HepG2 (cell line): Measurements from ENCODE around the gene SNAI3. TPM values are rescaled to one million over a fixed set of nuclear protein-coding genes. Genes with fewer than 3 reads are reported as not detected.

Experiments used
- AGO2 ChIP-seq: fragments of 200-400 bp; formaldehyde crosslinking; optimal IDR thresholded peaks from 2 replicates; pipeline ENCODE3; 2017; ENCODE audit warnings: mild to moderate bottlenecking, low read depth, low read length, moderate library complexity
- DMAP1 ChIP-seq: IDR thresholded peaks from 2 replicates; pipeline ENCODE4 v1.6.1; 2016
- EHMT2 ChIP-seq: fragments of 200-600 bp; sonication (generic); IDR thresholded peaks from 2 replicates; pipeline ENCODE4 v1.7.0; 2017; ENCODE audit warnings: antibody characterized with exemption, low read depth, low read length, borderline replicate concordance
- ELF3 ChIP-seq: IDR thresholded peaks from 2 replicates; pipeline ENCODE4 v1.6.1; 2016; ENCODE audit warnings: missing genetic modification reagents, missing compliant biosample characterization
- KAT2B ChIP-seq: fragments of 150-350 bp; IDR thresholded peaks from 2 replicates; pipeline ENCODE4 v1.6.1; 2014; ENCODE audit warnings: low read depth, low read length, borderline replicate concordance
- KLF13 ChIP-seq: sonication (generic); formaldehyde crosslinking; IDR thresholded peaks from 2 replicates; pipeline ENCODE4 v1.4.0; 2020; ENCODE audit warnings: mild to moderate bottlenecking, missing genetic modification reagents
- KLF16 ChIP-seq, 2 experiments: sonication (generic) in 1 of 2; formaldehyde crosslinking in 1 of 2; IDR thresholded peaks; 2 replicates each; pipeline versions ENCODE4 v1.6.1 to v1.8.0; 2016 to 2023; ENCODE audit warnings: missing genetic modification reagents in 2 of 2, missing compliant biosample characterization in 1 of 2
- MYNN ChIP-seq: sonication (generic); formaldehyde crosslinking; IDR thresholded peaks from 2 replicates; pipeline ENCODE4 v1.4.0; 2020; ENCODE audit warnings: mild to moderate bottlenecking, low read depth, missing genetic modification reagents
- RORA ChIP-seq: sonication (generic); formaldehyde crosslinking; IDR thresholded peaks from 2 replicates; pipeline ENCODE4 v1.5.0; 2020; ENCODE audit warnings: mild to moderate bottlenecking, missing genetic modification reagents, moderate library complexity
- SATB2 ChIP-seq: sonication (generic); formaldehyde crosslinking; IDR thresholded peaks from 2 replicates; pipeline ENCODE4 v1.5.0; 2020; ENCODE audit warnings: missing genetic modification reagents
- SRF ChIP-seq: IDR thresholded peaks from 2 replicates; pipeline ENCODE4 v1.6.1; 2011; ENCODE audit warnings: mild to moderate bottlenecking, low read depth, low read length, moderate library complexity
- SSRP1 ChIP-seq: IDR thresholded peaks from 2 replicates; pipeline ENCODE4 v1.6.1; 2016; ENCODE audit warnings: control low read depth
- TRIM22 ChIP-seq: fragments of 450-650 bp; IDR thresholded peaks from 2 replicates; pipeline ENCODE4 v1.6.1; 2017
- ZC3H4 ChIP-seq: sonication (generic); formaldehyde crosslinking; IDR thresholded peaks from 2 replicates; pipeline ENCODE4 v1.4.0; 2020; ENCODE audit warnings: missing genetic modification reagents, borderline replicate concordance
- ZFP36 ChIP-seq: fragments of 150-350 bp; IDR thresholded peaks from 2 replicates; pipeline ENCODE4 v1.6.1; 2018; ENCODE audit warnings: borderline replicate concordance, low read length, low read depth; ENCODE audit not compliant: partially characterized antibody
- ZNF232 ChIP-seq: sonication (generic); formaldehyde crosslinking; IDR thresholded peaks from 2 replicates; pipeline ENCODE4 v1.4.0; 2020; ENCODE audit warnings: missing genetic modification reagents, borderline replicate concordance
- ZNF362 ChIP-seq: sonication (generic); formaldehyde crosslinking; IDR thresholded peaks from 2 replicates; pipeline ENCODE4 v1.4.0; 2020; ENCODE audit warnings: missing genetic modification reagents, mild to moderate bottlenecking, borderline replicate concordance
- ZNF709 ChIP-seq: sonication (generic); formaldehyde crosslinking; IDR thresholded peaks from 2 replicates; pipeline ENCODE4 v1.5.0; 2020; ENCODE audit warnings: mild to moderate bottlenecking, missing genetic modification reagents
- ZNF710 ChIP-seq: sonication (generic); formaldehyde crosslinking; IDR thresholded peaks from 2 replicates; pipeline ENCODE4 v1.5.0; 2020; ENCODE audit warnings: mild to moderate bottlenecking, missing genetic modification reagents, borderline replicate concordance
- ZSCAN12 ChIP-seq: sonication (generic); formaldehyde crosslinking; IDR thresholded peaks from 2 replicates; pipeline ENCODE4 v1.9.0; 2021; ENCODE audit warnings: mild to moderate bottlenecking, missing genetic modification reagents
- polyA plus RNA-seq, 8 experiments: library from polyadenylated mRNA; depleted of rRNA in 3 of 8; stranded (reverse) in 7 of 8; unstranded in 1 of 8; fragments of >200 nt; fragmentation: Illumina TruSeq in 4 of 8; extraction: Trizol in 4 of 8; gene quantifications; 2 replicates each; pipeline versions ENCODE4 v1.2.1 to v1.2.3, GENCODE V29; 2011 to 2016; ENCODE audit warnings: low read depth in 4 of 8, missing spikeins in 1 of 8, mixed read lengths in 1 of 8; ENCODE audit not compliant: insufficient read depth in 1 of 8
- total RNA-seq, 5 experiments: library from RNA; depleted of rRNA; stranded (reverse); fragments of >200 nt; fragmentation: Illumina TruSeq; extraction: Trizol; gene quantifications; 2 replicates each; pipeline ENCODE4 v1.2.3, GENCODE V29; 2016; ENCODE audit warnings: low read depth in 1 of 5
- TF ChIP-seq, protein P1 (sequence below): sonication (generic); formaldehyde crosslinking; IDR thresholded peaks from 2 replicates; pipeline ENCODE4 v1.8.0; 2022; ENCODE audit warnings: missing genetic modification reagents, mild to moderate bottlenecking, inconsistent platforms, borderline replicate concordance
- TF ChIP-seq, protein P2 (sequence below): sonication (generic); formaldehyde crosslinking; IDR thresholded peaks from 2 replicates; pipeline ENCODE4 v1.4.0; 2020; ENCODE audit warnings: missing genetic modification reagents

SNAI3 gene
- total and polyA plus RNA-seq, 2 of the 13 experiments (the other 11 are each of a cell fraction or from before 2014, with no cell fraction given): 0.09 to 0.18 TPM

DNA sequence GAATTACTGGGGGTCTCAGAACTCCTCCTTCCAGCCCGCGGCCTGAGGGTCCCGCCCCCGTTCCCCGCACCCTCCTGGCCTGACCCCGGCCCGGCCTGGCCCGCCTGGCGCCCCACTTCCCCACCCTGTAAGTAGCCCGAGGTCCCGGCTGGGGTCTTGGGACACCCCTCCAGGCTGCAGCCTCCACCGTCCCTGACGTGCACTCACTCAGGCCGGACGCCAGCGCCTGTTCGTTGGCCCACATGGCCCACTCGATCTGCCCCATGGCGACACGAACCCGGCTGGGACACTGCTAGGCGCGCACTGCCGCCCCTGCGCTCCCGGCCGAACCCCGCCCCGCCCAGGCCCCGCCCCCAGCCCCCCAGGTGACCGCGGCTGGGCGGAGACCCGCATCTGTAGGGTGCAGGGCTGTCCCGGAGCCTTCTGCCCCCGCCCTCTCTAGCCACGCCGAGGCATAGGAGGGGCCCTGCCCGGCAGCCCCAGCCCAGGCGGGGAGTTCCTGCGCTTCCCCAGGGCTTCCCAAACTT is 35.5 kb downstream of the SNAI3 start, which contains the start of gene CYBA (continued):
- no peak for TF ChIP-seq ZC3H4 (CRISPR knock-in tag)
- TF ChIP-seq ZSCAN12 (CRISPR knock-in tag): 0 out of 2 replicates have a peak, but pooled peaks have one; percentile 49
- TF ChIP-seq ZNF709: peak; percentile 91
- 0 out of 2 replicates have a peak, but pooled peaks have one; percentile 20 for TF ChIP-seq KLF13 (CRISPR knock-in tag)
- TF ChIP-seq, protein P1, sequence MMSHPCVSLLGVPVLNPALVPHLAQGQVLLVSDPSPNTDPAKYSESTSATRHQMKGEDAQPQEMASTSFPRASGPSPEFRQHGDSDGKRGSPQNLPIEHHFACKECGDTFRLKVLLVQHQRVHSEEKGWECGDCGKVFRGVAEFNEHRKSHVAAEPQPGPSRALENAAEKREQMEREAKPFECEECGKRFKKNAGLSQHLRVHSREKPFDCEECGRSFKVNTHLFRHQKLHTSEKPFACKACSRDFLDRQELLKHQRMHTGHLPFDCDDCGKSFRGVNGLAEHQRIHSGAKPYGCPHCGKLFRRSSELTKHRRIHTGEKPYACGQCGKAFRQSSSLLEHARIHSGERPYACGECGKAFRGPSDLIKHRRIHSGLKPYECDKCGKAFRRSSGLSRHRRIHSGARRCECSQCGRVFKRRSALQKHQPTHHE (CRISPR knock-in tag): peak; percentile 32; the same call in 1 of the 2 replicates
- TF ChIP-seq ZFP36: no peak
- TF ChIP-seq AGO2: peak; percentile 7
- no peak for TF ChIP-seq TRIM22
- TF ChIP-seq SRF: no peak
- TF ChIP-seq, protein P2, sequence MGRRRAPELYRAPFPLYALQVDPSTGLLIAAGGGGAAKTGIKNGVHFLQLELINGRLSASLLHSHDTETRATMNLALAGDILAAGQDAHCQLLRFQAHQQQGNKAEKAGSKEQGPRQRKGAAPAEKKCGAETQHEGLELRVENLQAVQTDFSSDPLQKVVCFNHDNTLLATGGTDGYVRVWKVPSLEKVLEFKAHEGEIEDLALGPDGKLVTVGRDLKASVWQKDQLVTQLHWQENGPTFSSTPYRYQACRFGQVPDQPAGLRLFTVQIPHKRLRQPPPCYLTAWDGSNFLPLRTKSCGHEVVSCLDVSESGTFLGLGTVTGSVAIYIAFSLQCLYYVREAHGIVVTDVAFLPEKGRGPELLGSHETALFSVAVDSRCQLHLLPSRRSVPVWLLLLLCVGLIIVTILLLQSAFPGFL: no peak
- TF ChIP-seq MYNN (CRISPR knock-in tag): no peak; the same call in 1 of the 2 replicates
- no peak for TF ChIP-seq RORA (CRISPR knock-in tag)
- no peak for TF ChIP-seq ZNF232 (CRISPR knock-in tag)
- TF ChIP-seq SATB2 (CRISPR knock-in tag): peak; percentile 73; the same call in 1 of the 2 replicates
- 0 out of 4 replicates have a peak, but pooled peaks of 1 of the 2 experiments have one; percentile 4 for TF ChIP-seq KLF16 (CRISPR knock-in tag; IDR thresholded peaks at IDR 0.05)
- no peak for TF ChIP-seq DMAP1 (CRISPR knock-in tag)
- TF ChIP-seq EHMT2: no peak
- 0 out of 2 replicates have a peak, but pooled peaks have one; percentile 6 for TF ChIP-seq ZNF362
- no peak for TF ChIP-seq KAT2B
- TF ChIP-seq ZNF710 (CRISPR knock-in tag): no peak
- no peak for TF ChIP-seq SSRP1 (CRISPR knock-in tag)
- 0 out of 2 replicates have a peak, but pooled peaks have one; percentile 5 for TF ChIP-seq ELF3 (CRISPR knock-in tag)
